Mesothelial cell of epicardium (in vitro differentiated cells): ENCODE results near the gene CTNND2. TPM values are rescaled to one million over a fixed set of nuclear protein-coding genes. Genes with fewer than 3 reads are reported as not detected.

Experiments
- DNase-seq, 2 experiments: peaks; one replicate each; pipeline ENCODE4 v3.0.0; 2021; ENCODE audit warnings: low spot score in 2 of 2; ENCODE audit not compliant: unreplicated experiment in 2 of 2
- H3K27ac Mint-ChIP-seq: 2 replicates; pipeline ENCODE4 v1.8.0; 2021; ENCODE audit warnings: mixed read lengths
- H3K27me3 Mint-ChIP-seq: 2 replicates; pipeline ENCODE4 v1.8.0; 2021; ENCODE audit warnings: low read depth, mixed read lengths
- H3K36me3 Mint-ChIP-seq: 2 replicates; pipeline ENCODE4 v1.8.0; 2021; ENCODE audit warnings: mixed read lengths
- H3K4me1 Mint-ChIP-seq: 2 replicates; pipeline ENCODE4 v1.8.0; 2021; ENCODE audit warnings: mixed read lengths
- H3K4me3 Mint-ChIP-seq: 2 replicates; pipeline ENCODE4 v1.8.0; 2021; ENCODE audit warnings: mild to moderate bottlenecking, moderate library complexity, mixed read lengths
- H3K9me3 Mint-ChIP-seq: 2 replicates; pipeline ENCODE4 v1.8.0; 2021; ENCODE audit warnings: mixed read lengths
- CTCF ChIP-seq: fragments of 200-600 bp; sonication (generic); IDR thresholded peaks from one replicate; pipeline ENCODE4 v1.5.0; 2021; ENCODE audit warnings: antibody characterized with exemption; ENCODE audit not compliant: unreplicated experiment
- total RNA-seq: library from RNA; stranded (reverse); gene quantifications from 3 replicates; pipeline ENCODE4 v1.2.1, GENCODE V29; 2021

The CTNND2 gene
- total RNA-seq, 1 donor from 2014 or later: 7.9 TPM

GRCh38 chr5:11894992-11895391 is 9.3 kb downstream of the CTNND2 start:
- Mint-ChIP-seq H3K4me3 (no peak overlapping the region), H3K27me3 (peaks cover 3% of the 10 kb centered on the region), H3K36me3 (no peaks in the 10 kb centered on the region), H3K9me3 (peaks cover 7% of the 10 kb centered on the region), H3K27ac (no peak overlapping the region), H3K4me1 (no peaks in the 10 kb centered on the region)
- TF ChIP-seq CTCF: no peak
- DNase-seq: no peak

DNA sequence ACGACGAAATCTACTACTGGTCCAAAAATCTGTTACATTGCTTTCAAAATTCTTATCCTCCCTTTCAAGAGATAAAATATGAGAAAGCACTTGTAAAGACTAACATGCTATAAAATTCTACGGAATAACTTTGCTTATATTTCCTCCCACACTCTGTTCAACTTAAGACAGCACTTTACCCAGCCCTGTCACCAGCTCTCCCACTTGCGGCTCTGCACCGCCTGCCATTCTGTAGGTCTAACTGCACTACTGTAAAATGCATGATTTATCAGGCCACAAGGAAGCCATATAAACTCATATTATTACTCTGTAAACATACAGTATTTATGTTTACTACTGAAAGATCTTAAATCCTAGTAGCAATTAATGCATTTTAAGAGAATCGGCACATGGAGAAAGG is 11.4 kb downstream of the CTNND2 start:
- Mint-ChIP-seq H3K4me1 (no peaks in the 10 kb centered on the region), H3K4me3 (no peak overlapping the region), H3K9me3 (peaks cover 7% of the 10 kb centered on the region), H3K27ac (no peak overlapping the region), H3K27me3 (peaks cover 3% of the 10 kb centered on the region), H3K36me3 (no peaks in the 10 kb centered on the region)
- DNase-seq: no peak
- no peak for TF ChIP-seq CTCF

DNA sequence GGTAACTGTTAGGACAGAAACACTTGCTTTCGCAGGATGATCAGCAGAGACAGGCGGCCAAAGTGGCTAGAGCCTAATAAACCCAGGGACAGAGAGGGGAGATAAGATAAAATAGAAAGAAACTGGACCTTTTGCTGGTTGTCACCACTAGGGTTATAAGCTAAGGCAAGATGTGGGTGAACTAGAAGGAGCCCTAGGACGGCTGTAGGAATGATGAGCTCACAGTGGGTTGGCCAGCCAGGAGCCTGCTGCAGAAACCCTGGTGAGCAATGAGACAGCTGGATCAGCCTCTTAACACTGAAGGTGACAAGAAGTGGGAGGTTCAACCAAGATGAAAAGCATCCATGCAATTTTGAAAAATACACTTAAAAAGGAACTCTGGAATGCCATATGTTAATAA is 13.5 kb downstream of the CTNND2 start:
- Mint-ChIP-seq H3K9me3 (peaks cover 3% of the 10 kb centered on the region), H3K27me3 (peaks cover 3% of the 10 kb centered on the region), H3K4me1 (no peaks in the 10 kb centered on the region), H3K4me3 (no peak overlapping the region), H3K36me3 (no peaks in the 10 kb centered on the region), H3K27ac (no peak overlapping the region)
- TF ChIP-seq CTCF: no peak
- DNase-seq: no peak

- no peak overlapping the region for H3K27ac Mint-ChIP-seq
- DNase-seq: no peak
- no peak for TF ChIP-seq CTCF
- H3K27me3 Mint-ChIP-seq: no peaks in the 10 kb centered on the region
- no peaks in the 10 kb centered on the region for H3K4me1 Mint-ChIP-seq
- H3K36me3 Mint-ChIP-seq: no peaks in the 10 kb centered on the region
- no peak overlapping the region for H3K4me3 Mint-ChIP-seq
- H3K9me3 Mint-ChIP-seq: peaks cover 20% of the 10 kb centered on the region
Observed at GRCh38 chr5:11888221-11888620, 16.0 kb downstream of the CTNND2 start.

GRCh38 chr5:11878814-11879213 is 25.4 kb downstream of the CTNND2 start:
- no peaks in the 10 kb centered on the region for H3K36me3 Mint-ChIP-seq
- H3K27ac Mint-ChIP-seq: no peak overlapping the region
- peaks cover 17% of the 10 kb centered on the region for H3K9me3 Mint-ChIP-seq
- H3K4me3 Mint-ChIP-seq: no peak overlapping the region
- DNase-seq: no peak
- no peaks in the 10 kb centered on the region for H3K27me3 Mint-ChIP-seq
- H3K4me1 Mint-ChIP-seq: no peaks in the 10 kb centered on the region
- no peak for TF ChIP-seq CTCF

GRCh38 chr5:11873587-11873986 is 30.7 kb downstream of the CTNND2 start:
- Mint-ChIP-seq H3K9me3 (peaks cover 4% of the 10 kb centered on the region), H3K27me3 (no peaks in the 10 kb centered on the region), H3K27ac (no peak overlapping the region), H3K4me3 (no peak overlapping the region), H3K36me3 (peaks cover 1% of the 10 kb centered on the region), H3K4me1 (no peaks in the 10 kb centered on the region)
- TF ChIP-seq CTCF: no peak
- no peak for DNase-seq
